Muscle layer of colon (tissue), 2 donors: ENCODE data around the gene SLC25A24.

Experiments used
- H3K27ac ChIP-seq: one replicate; pipeline ENCODE4 v1.7.0; 2013; ENCODE audit warnings: low read depth, mild to moderate bottlenecking, low read length, moderate library complexity
- H3K27me3 ChIP-seq, 2 donors: one replicate each; pipeline ENCODE4 v1.7.0; 2013; ENCODE audit warnings: low read length in 2 of 2, mild to moderate bottlenecking in 2 of 2; ENCODE audit not compliant: insufficient read depth in 2 of 2, control insufficient read depth in 1 of 2
- H3K36me3 ChIP-seq: one replicate; pipeline ENCODE4 v1.7.0; 2013; ENCODE audit warnings: mild to moderate bottlenecking, low read length; ENCODE audit not compliant: insufficient read depth
- H3K4me1 ChIP-seq: one replicate; pipeline ENCODE4 v1.7.0; 2013; ENCODE audit warnings: mild to moderate bottlenecking, low read length; ENCODE audit not compliant: insufficient read depth
- H3K4me3 ChIP-seq, 2 donors: one replicate each; pipeline ENCODE4 v1.7.0; 2013; ENCODE audit warnings: low read length in 2 of 2, low read depth in 1 of 2, mild to moderate bottlenecking in 1 of 2, moderate library complexity in 1 of 2
- H3K9ac ChIP-seq: one replicate; pipeline ENCODE4 v1.7.0; 2013; ENCODE audit warnings: low read length
- H3K9me3 ChIP-seq: one replicate; pipeline ENCODE4 v1.7.0; 2013; ENCODE audit warnings: mild to moderate bottlenecking, low read length
- donor health status: abdominal sarcoma.
- donor health status: Adenocarcinoma of cecum.

SLC25A24 gene

DNA sequence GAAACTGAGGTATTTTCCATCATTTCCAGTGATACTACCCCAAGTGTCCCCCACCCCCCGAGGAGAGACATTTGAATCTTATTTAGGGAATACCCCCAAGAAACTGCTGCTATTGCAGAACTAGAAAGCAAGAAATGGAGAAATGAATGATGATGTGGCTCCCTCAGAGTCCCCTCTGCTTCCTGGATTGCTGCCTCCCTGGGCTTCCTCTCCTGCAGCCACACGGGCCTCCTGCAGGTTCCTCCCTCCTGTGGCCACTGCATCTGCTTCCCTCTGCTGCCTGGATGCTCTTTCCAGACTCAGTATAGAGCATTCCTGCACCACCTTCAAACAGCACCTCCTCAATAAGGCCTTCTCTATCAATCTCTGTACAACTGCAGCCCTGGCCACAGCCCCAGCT is 69.3 kb downstream of the SLC25A24 start:
- Histone ChIP-seq H3K27ac (no peak overlapping the region), H3K27me3 (no peaks in the 10 kb centered on the region), H3K4me3 (no peak overlapping the region), H3K9me3 (no peaks in the 10 kb centered on the region), H3K4me1 (no peaks in the 10 kb centered on the region), H3K36me3 (peaks cover 15% of the 10 kb centered on the region), H3K9ac (no peak overlapping the region)

DNA sequence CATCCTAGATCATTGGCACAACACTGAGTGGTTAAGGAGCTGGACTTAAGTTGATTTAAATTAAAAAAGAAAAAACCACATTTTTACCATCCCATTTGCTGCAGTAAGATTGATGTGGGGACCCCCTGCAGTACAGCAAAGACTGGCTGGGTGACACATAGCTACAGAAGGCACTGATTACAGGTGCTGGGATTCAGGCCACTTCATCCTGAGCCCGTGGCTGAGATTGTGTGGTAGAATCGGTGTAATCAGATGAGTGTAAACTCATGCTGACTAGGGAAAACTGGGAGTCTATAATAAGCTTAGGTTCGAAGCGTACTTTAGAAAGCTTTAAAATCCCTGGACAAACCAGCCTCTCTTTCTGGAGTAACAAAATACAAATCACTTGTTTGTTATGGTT is 70.1 kb downstream of the SLC25A24 start:
- no peak overlapping the region for H3K9ac ChIP-seq
- no peak overlapping the region for H3K4me3 ChIP-seq
- H3K4me1 ChIP-seq: no peaks in the 10 kb centered on the region
- H3K9me3 ChIP-seq: no peaks in the 10 kb centered on the region
- no peaks in the 10 kb centered on the region for H3K27me3 ChIP-seq
- H3K36me3 ChIP-seq: peaks cover 10% of the 10 kb centered on the region
- no peak overlapping the region for H3K27ac ChIP-seq

DNA sequence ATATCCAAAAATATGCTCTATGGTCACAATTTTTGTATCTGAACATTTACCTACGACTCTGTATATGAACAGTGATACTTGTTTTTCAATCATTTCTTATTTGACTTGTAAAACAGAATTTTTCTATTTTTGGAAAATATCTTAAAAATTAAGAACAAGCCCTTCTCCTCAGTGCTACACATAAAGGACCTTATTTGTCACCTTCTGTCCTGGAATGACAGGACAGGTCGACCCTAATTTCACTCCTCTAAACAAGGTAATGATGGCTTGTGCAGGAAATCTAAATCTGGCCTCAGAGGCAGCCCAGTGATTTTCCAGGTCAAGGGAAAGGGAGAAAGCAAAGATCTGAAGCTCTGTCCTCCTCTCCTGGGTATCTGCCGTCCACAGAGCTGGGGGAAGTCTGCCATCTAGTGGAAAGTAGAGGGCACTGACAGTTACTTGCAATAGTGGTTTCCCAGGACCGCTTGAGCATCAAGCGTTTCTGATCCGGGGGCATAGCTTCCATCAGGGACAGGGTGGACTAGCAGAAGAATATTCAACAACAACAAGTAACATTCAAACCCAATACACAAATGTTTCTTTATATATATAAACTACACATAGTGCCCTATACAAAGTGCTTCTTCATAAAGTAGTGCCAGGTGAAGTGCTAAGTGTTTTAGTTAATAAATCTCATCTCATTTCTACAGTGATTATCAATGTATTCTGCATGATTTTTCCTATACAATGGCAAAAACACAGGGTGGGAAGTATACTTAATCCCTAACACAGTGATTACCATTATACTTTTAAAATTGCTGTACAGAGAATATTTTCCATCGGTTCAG is 74.6 kb downstream of the SLC25A24 start:
- H3K27ac ChIP-seq: no peak overlapping the region
- H3K27me3 ChIP-seq: no peaks in the 10 kb centered on the region
- H3K4me3 ChIP-seq: no peak overlapping the region
- no peaks in the 10 kb centered on the region for H3K36me3 ChIP-seq
- no peaks in the 10 kb centered on the region for H3K4me1 ChIP-seq
- no peaks in the 10 kb centered on the region for H3K9me3 ChIP-seq
- H3K9ac ChIP-seq: no peak overlapping the region

DNA sequence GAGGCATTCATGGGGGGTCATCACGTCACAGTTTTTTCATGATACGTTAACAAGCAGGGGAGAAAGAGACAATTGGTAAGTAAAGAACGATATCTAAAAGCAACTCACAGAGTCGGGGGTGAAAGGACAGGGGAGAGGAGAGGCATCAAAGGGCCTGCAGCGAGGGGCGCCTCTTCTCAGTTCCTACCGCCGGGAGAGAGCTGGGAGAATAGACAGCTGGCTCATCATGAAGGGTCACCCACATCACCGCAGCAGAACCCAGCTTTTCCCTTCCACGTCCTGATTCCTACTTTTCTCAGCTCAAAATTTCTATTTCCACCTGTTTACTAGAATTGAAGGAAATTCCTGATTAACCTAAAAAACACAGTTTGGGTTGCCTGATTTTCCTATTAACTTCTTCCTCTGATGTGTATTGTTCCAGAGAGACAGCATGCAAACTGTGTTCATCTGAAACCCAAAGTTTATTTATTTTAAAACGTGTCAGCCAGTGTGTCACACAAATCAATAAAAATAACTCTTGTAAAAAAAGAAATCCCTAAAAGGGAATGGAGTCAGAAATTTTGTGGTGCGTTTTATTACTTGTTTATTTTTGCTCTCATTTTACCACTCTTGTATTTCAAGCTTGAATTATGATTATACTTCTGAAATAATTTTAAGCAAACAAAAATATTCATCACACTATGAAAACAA is 75.4 kb downstream of the SLC25A24 start:
- H3K9ac ChIP-seq: no peak overlapping the region
- no peaks in the 10 kb centered on the region for H3K36me3 ChIP-seq
- no peaks in the 10 kb centered on the region for H3K27me3 ChIP-seq
- H3K4me1 ChIP-seq: no peaks in the 10 kb centered on the region
- no peak overlapping the region for H3K4me3 ChIP-seq
- H3K27ac ChIP-seq: no peak overlapping the region
- no peaks in the 10 kb centered on the region for H3K9me3 ChIP-seq

DNA sequence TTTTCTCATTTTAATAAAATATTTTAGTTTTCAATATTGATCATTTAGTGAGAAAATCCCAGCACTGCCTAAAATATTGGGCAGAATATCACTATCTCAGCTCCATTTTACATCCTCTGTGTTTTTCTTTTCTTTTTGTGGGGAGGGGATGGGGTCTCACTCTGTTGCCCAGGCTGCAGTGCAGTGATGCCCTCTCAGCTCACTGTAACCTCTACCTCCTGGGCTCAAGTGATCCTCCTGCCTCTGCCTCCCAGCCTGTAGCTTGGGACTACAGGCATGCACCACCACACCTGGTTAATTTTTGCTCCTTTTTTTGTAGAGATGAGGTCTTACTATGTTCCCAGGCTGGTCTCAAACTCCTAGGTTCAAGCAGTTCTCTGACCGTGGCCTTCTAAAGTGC is 76.1 kb downstream of the SLC25A24 start:
- no peak overlapping the region for H3K27ac ChIP-seq
- H3K4me3 ChIP-seq: no peak overlapping the region

DNA sequence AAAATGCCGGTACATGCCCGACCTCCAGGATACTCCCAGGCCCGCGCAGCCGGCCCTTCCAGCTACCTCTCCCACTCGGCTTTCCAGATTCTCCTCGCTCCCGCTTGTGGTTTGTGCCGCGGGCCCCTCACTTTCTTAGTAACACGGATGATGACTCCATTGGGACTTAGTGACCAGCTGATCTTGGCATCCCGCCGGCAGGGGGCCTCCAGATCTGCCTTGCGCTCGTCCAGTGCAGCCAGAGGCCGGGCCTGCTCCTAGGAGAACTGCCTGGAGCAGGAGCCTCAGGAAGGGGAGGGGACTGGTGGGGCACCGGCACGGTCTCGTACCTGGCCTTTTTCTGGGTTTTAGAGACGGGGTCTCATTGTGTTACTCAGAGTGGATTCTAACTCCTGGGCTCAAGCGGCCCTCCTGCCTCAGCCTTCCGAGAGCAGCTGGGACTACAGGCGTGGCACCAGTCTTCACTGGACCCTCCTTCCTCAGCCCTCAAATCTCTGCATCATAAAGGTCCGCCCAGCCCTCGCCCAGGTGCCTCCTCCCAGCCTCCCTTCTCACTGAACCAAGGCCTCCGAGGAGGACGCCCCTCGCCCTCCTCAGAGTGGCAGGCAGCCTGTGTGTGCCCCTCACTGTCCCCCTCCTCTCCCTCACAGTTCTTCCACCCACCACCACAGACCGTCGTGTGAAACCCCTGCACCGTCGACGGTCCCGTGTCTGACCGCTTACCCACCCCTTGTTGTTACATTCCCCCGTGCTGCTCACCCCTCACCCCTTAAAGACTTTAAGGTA is 78.6 kb downstream of the SLC25A24 start:
- H3K27me3 ChIP-seq: no peaks in the 10 kb centered on the region
- H3K36me3 ChIP-seq: no peaks in the 10 kb centered on the region
- no peak overlapping the region for H3K9ac ChIP-seq
- H3K4me1 ChIP-seq: no peaks in the 10 kb centered on the region
- H3K27ac ChIP-seq: no peak overlapping the region
- no peaks in the 10 kb centered on the region for H3K9me3 ChIP-seq
- no peak overlapping the region for H3K4me3 ChIP-seq

More for the DNA sequence above, 76.1 kb downstream of the SLC25A24 start:
- Histone ChIP-seq H3K4me1 (no peaks in the 10 kb centered on the region), H3K9me3 (no peaks in the 10 kb centered on the region), H3K36me3 (no peaks in the 10 kb centered on the region), H3K9ac (no peak overlapping the region), H3K27me3 (no peaks in the 10 kb centered on the region)

DNA sequence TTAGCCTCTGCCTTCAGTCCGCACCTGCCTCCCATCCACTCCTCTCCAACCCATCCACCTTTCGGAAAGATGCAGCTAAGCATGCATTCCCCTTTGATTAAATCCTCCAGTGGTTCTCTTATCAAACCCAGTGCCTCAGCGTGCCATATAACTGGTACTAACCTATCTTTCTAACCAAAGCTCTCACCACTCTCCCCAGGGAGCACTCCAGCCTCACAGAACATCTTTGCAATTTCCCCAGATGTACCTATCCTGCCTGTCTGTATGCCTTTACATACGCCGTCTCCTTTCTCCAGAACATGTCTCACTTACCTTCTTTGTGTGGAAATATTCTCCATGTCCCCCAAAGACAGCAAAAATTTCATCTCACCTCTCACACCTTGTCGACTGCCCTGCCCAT is 80.0 kb downstream of the SLC25A24 start:
- H3K4me3 ChIP-seq: no peak overlapping the region
- H3K27ac ChIP-seq: no peak overlapping the region
- H3K9ac ChIP-seq: no peak overlapping the region
- H3K4me1 ChIP-seq: no peaks in the 10 kb centered on the region
- H3K9me3 ChIP-seq: no peaks in the 10 kb centered on the region
- H3K36me3 ChIP-seq: no peaks in the 10 kb centered on the region
- no peaks in the 10 kb centered on the region for H3K27me3 ChIP-seq

DNA sequence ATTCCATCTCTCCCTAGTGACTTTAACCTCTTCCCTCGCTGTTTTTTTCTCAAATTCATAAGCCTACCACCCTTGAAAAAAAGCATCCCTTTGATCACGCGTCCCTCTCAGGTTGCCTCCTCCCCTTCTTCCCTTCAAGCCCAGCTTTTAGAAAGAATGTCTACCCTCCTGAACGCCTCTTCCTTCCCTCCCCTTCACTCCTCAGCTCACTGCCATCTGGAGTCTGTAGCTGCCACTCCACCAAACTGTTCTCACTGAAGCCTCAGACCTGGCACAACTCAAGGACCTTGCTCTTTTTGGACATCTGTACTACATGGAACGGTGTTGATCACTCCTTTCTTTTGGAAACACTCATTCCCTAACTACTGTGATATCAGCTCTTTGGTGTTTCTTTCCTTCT is 80.6 kb downstream of the SLC25A24 start:
- Histone ChIP-seq H3K4me1 (no peaks in the 10 kb centered on the region), H3K27me3 (no peaks in the 10 kb centered on the region)

DNA sequence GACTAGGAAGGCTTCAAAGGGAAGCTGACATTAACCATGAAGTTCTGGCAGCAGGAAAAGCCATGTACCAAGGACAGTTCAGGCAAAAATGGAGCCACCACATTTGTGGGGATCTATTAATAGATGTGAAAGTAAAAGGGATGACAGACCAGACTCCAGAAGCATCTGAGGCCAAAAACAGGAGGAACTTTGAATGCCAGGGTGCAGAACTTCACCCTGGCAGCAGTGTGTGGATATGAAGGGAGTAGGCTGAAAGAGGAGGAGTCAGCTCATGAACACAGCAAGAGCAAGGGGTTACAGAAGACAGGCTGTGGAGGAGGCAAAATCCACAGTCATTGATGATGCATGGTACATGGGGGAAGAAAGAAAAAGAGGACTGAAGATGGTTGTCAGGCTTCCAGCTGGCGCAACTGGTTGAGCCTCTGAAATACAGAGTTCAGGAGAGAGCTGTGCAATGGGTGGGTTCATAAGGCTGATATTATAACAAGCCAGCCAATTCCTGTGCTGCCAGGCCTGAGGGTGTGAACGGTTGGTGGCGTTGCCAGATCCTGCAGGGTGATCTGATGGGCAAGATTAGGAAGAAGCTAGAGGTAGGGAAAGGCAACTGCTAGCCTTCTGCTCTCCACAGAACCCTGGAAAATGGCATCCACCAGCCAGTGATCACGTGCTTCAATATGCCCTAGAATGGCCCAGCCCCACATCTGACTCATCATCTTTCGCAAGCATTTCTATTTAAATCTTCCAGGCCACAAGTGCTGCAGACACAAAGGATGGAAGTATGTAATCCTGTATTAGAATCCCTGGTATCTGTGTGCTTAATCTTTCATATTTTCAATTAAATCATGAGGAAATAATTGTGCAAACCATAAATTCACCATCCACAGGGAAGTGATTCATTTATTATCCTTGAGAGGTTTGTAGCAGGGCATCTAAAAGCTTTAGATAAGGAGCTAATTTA is 81.9 kb downstream of the SLC25A24 start:
- H3K4me3 ChIP-seq: no peak overlapping the region
- H3K9me3 ChIP-seq: no peaks in the 10 kb centered on the region
- H3K4me1 ChIP-seq: no peaks in the 10 kb centered on the region
- H3K36me3 ChIP-seq: no peaks in the 10 kb centered on the region
- H3K27me3 ChIP-seq: no peaks in the 10 kb centered on the region
- no peak overlapping the region for H3K27ac ChIP-seq
- H3K9ac ChIP-seq: no peak overlapping the region

More for the DNA sequence above, 80.6 kb downstream of the SLC25A24 start:
- Histone ChIP-seq H3K27ac (no peak overlapping the region), H3K9me3 (no peaks in the 10 kb centered on the region), H3K36me3 (no peaks in the 10 kb centered on the region), H3K4me3 (no peak overlapping the region), H3K9ac (no peak overlapping the region)

DNA sequence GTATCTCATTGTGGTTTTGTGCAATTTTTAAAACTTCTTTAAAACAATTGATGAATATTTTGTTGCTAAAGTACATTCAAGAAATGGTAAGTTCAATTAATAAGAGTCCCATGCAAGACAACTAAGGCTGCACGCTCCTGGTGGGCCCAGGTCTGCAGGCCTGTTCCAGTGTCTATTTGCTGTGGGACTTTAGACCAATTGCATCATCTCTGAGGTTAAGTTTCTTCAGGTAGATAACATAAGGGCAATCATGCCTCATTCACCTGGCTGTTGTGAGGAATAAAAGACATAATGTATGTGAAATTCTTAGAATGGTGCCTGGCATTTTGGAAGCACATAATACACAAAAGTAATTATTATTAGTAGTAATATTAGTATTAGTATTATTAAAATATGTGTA is 82.9 kb downstream of the SLC25A24 start:
- Histone ChIP-seq H3K9ac (no peak overlapping the region), H3K4me1 (no peaks in the 10 kb centered on the region), H3K4me3 (no peak overlapping the region), H3K27me3 (no peaks in the 10 kb centered on the region), H3K9me3 (no peaks in the 10 kb centered on the region), H3K36me3 (no peaks in the 10 kb centered on the region), H3K27ac (no peak overlapping the region)
